ENCODE data around the gene NR6A1.
A peak's percentile ranks its signal among the peaks of the same experiment; 100 is the strongest.

The NR6A1 gene

GRCh38 chr9:124754289-124754688 is 16.8 kb downstream of the NR6A1 start:
- Histone ChIP-seq H2AFZ (ENCODE audit: low read length) (no peak overlapping the region), H3K27ac (replicated peaks; ENCODE audit: low read length) (no peak overlapping the region), H3K4me1 (ENCODE audit: control insufficient read depth in 2 of 2, insufficient read depth in 1 of 2, low read depth in 1 of 2, low read length in 2 of 2) (peaks cover 11 to 32% of the 10 kb centered on the region in 2 donors), H3K79me1 (ENCODE audit: low read depth, low read length) (no peaks in the 10 kb centered on the region), H3K9me3 (replicated peaks in 1 of 2; ENCODE audit: control insufficient read depth in 2 of 2, insufficient read depth in 1 of 2, low read depth in 1 of 2, low read length in 2 of 2) (peaks cover 0 to 2% of the 10 kb centered on the region in 2 donors), H3K4me3 (ENCODE audit: low read length in 2 of 2) (no peak overlapping the region), H3K4me2 (ENCODE audit: insufficient read depth, low read length, poor library complexity, severe bottlenecking) (no peak overlapping the region), H2AK5ac (ENCODE audit: low read depth, low read length) (no peak overlapping the region), H3K23ac (ENCODE audit: low read depth, low read length, poor library complexity) (no peak overlapping the region), H3K4ac (ENCODE audit: low read length) (no peak overlapping the region), H2BK120ac (ENCODE audit: low read depth, low read length) (no peak overlapping the region), H3K9ac (ENCODE audit: low read depth, low read length, poor library complexity) (no peak overlapping the region), H3K27me3 (ENCODE audit: control insufficient read depth in 3 of 3, insufficient read depth in 3 of 3, low read depth in 1 of 3, low read length in 3 of 3) (no peaks in the 10 kb centered on the region), H3K36me3 (replicated peaks in 1 of 2; ENCODE audit: control insufficient read depth in 2 of 2, insufficient read depth in 2 of 2, low read length in 2 of 2) (no peaks in the 10 kb centered on the region), H2BK15ac (ENCODE audit: low read length) (no peak overlapping the region), H2BK12ac (ENCODE audit: low read length) (no peak overlapping the region), H3K14ac (ENCODE audit: low read length) (no peak overlapping the region), H3K18ac (ENCODE audit: low read length) (no peak overlapping the region), H4K8ac (ENCODE audit: low read depth, low read length) (no peak overlapping the region), H2BK5ac (ENCODE audit: low read length) (no peak overlapping the region), H4K91ac (ENCODE audit: low read depth, low read length, poor library complexity) (no peak overlapping the region)
- no peak for DNase-seq (ENCODE audit: low spot score)
- WGBS, 2 donors (ENCODE audit: extremely low coverage in 2 of 2, insufficient read length in 2 of 2, insufficient replicate concordance in 1 of 2) = no CpG with 5 or more reads among the region's 4 CpGs

- no peak for DNase-seq (ENCODE audit: low spot score)
- no peaks in the 10 kb centered on the region for H3K79me1 ChIP-seq (ENCODE audit: low read depth, low read length)
- WGBS, 2 donors (ENCODE audit: extremely low coverage in 2 of 2, insufficient read length in 2 of 2, insufficient replicate concordance in 1 of 2) = no CpG with 5 or more reads among the region's 1 CpG
Measured at GRCh38 chr9:124752967-124753366, 18.1 kb downstream of the NR6A1 start.

GRCh38 chr9:124749781-124750180 is 21.3 kb downstream of the NR6A1 start:
- Histone ChIP-seq H3K27me3 (ENCODE audit: control insufficient read depth in 3 of 3, insufficient read depth in 3 of 3, low read depth in 1 of 3, low read length in 3 of 3) (no peaks in the 10 kb centered on the region), H3K79me1 (ENCODE audit: low read depth, low read length) (peaks cover 2% of the 10 kb centered on the region), H3K36me3 (replicated peaks in 1 of 2; ENCODE audit: control insufficient read depth in 2 of 2, insufficient read depth in 2 of 2, low read length in 2 of 2) (no peaks in the 10 kb centered on the region), H3K4me1 (ENCODE audit: control insufficient read depth in 2 of 2, insufficient read depth in 1 of 2, low read depth in 1 of 2, low read length in 2 of 2) (peaks cover 0 to 9% of the 10 kb centered on the region in 2 donors), H2AK5ac (ENCODE audit: low read depth, low read length) (no peak overlapping the region), H2BK15ac (ENCODE audit: low read length) (no peak overlapping the region), H3K23ac (ENCODE audit: low read depth, low read length, poor library complexity) (no peak overlapping the region), H3K27ac (replicated peaks; ENCODE audit: low read length) (no peak overlapping the region), H4K8ac (ENCODE audit: low read depth, low read length) (no peak overlapping the region), H2AFZ (ENCODE audit: low read length) (no peak overlapping the region), H2BK5ac (ENCODE audit: low read length) (no peak overlapping the region), H3K9ac (ENCODE audit: low read depth, low read length, poor library complexity) (no peak overlapping the region), H3K4me3 (ENCODE audit: low read length in 2 of 2) (no peak overlapping the region), H3K9me3 (replicated peaks in 1 of 2; ENCODE audit: control insufficient read depth in 2 of 2, insufficient read depth in 1 of 2, low read depth in 1 of 2, low read length in 2 of 2) (peaks cover 0 to 2% of the 10 kb centered on the region in 2 donors), H4K91ac (ENCODE audit: low read depth, low read length, poor library complexity) (no peak overlapping the region), H3K18ac (ENCODE audit: low read length) (no peak overlapping the region), H3K4me2 (ENCODE audit: insufficient read depth, low read length, poor library complexity, severe bottlenecking) (no peak overlapping the region), H2BK12ac (ENCODE audit: low read length) (no peak overlapping the region), H3K14ac (ENCODE audit: low read length) (no peak overlapping the region), H2BK120ac (ENCODE audit: low read depth, low read length) (no peak overlapping the region), H3K4ac (ENCODE audit: low read length) (no peak overlapping the region)
- WGBS, 2 donors (ENCODE audit: extremely low coverage in 2 of 2, insufficient read length in 2 of 2, insufficient replicate concordance in 1 of 2) = no CpG with 5 or more reads among the region's 2 CpGs
- no peak for DNase-seq (ENCODE audit: low spot score)

More at GRCh38 chr9:124752967-124753366, 18.1 kb downstream of the NR6A1 start:
- H3K36me3 ChIP-seq (replicated peaks in 1 of 2; ENCODE audit: control insufficient read depth in 2 of 2, insufficient read depth in 2 of 2, low read length in 2 of 2) = no peaks in the 10 kb centered on the region
- no peak overlapping the region for H3K14ac ChIP-seq (ENCODE audit: low read length)
- no peak overlapping the region for H3K23ac ChIP-seq (ENCODE audit: low read depth, low read length, poor library complexity)
- H3K4me1 ChIP-seq (ENCODE audit: control insufficient read depth in 2 of 2, insufficient read depth in 1 of 2, low read depth in 1 of 2, low read length in 2 of 2) = peaks cover 11 to 19% of the 10 kb centered on the region in 2 donors
- no peak overlapping the region for H2BK12ac ChIP-seq (ENCODE audit: low read length)
- H2BK15ac ChIP-seq (ENCODE audit: low read length) = no peak overlapping the region
- H2BK120ac ChIP-seq (ENCODE audit: low read depth, low read length) = no peak overlapping the region
- H3K27ac ChIP-seq (replicated peaks; ENCODE audit: low read length) = peak overlapping the region; percentile 6
- H3K18ac ChIP-seq (ENCODE audit: low read length) = no peak overlapping the region
- H3K4me3 ChIP-seq (ENCODE audit: low read length in 2 of 2) = no peak overlapping the region
- no peak overlapping the region for H2BK5ac ChIP-seq (ENCODE audit: low read length)
- H3K9me3 ChIP-seq (replicated peaks in 1 of 2; ENCODE audit: control insufficient read depth in 2 of 2, insufficient read depth in 1 of 2, low read depth in 1 of 2, low read length in 2 of 2) = peaks cover 0 to 2% of the 10 kb centered on the region in 2 donors
- no peak overlapping the region for H4K8ac ChIP-seq (ENCODE audit: low read depth, low read length)
- no peak overlapping the region for H2AFZ ChIP-seq (ENCODE audit: low read length)
- H2AK5ac ChIP-seq (ENCODE audit: low read depth, low read length) = no peak overlapping the region
- no peak overlapping the region for H3K4ac ChIP-seq (ENCODE audit: low read length)
- H3K27me3 ChIP-seq (ENCODE audit: control insufficient read depth in 3 of 3, insufficient read depth in 3 of 3, low read depth in 1 of 3, low read length in 3 of 3) = no peaks in the 10 kb centered on the region
- H4K91ac ChIP-seq (ENCODE audit: low read depth, low read length, poor library complexity) = no peak overlapping the region
- no peak overlapping the region for H3K9ac ChIP-seq (ENCODE audit: low read depth, low read length, poor library complexity)
- no peak overlapping the region for H3K4me2 ChIP-seq (ENCODE audit: insufficient read depth, low read length, poor library complexity, severe bottlenecking)

- no CpG with 5 or more reads among the region's 3 CpGs for WGBS, 2 donors (ENCODE audit: extremely low coverage in 2 of 2, insufficient read length in 2 of 2, insufficient replicate concordance in 1 of 2)
- no peak for DNase-seq (ENCODE audit: low spot score)
- peaks cover 0 to 9% of the 10 kb centered on the region in 2 donors for H3K4me1 ChIP-seq (ENCODE audit: control insufficient read depth in 2 of 2, insufficient read depth in 1 of 2, low read depth in 1 of 2, low read length in 2 of 2)
Measured at GRCh38 chr9:124749284-124749683, 21.8 kb downstream of the NR6A1 start.

More at GRCh38 chr9:124749284-124749683, 21.8 kb downstream of the NR6A1 start:
- Histone ChIP-seq H3K9ac (ENCODE audit: low read depth, low read length, poor library complexity) (no peak overlapping the region), H3K4ac (ENCODE audit: low read length) (no peak overlapping the region), H2BK120ac (ENCODE audit: low read depth, low read length) (no peak overlapping the region), H2AFZ (ENCODE audit: low read length) (no peak overlapping the region), H2BK12ac (ENCODE audit: low read length) (no peak overlapping the region), H3K27me3 (ENCODE audit: control insufficient read depth in 3 of 3, insufficient read depth in 3 of 3, low read depth in 1 of 3, low read length in 3 of 3) (no peaks in the 10 kb centered on the region), H4K91ac (ENCODE audit: low read depth, low read length, poor library complexity) (no peak overlapping the region), H4K8ac (ENCODE audit: low read depth, low read length) (no peak overlapping the region), H3K9me3 (replicated peaks in 1 of 2; ENCODE audit: control insufficient read depth in 2 of 2, insufficient read depth in 1 of 2, low read depth in 1 of 2, low read length in 2 of 2) (peaks cover 0 to 2% of the 10 kb centered on the region in 2 donors), H2BK15ac (ENCODE audit: low read length) (no peak overlapping the region), H3K23ac (ENCODE audit: low read depth, low read length, poor library complexity) (no peak overlapping the region), H3K14ac (ENCODE audit: low read length) (no peak overlapping the region), H3K36me3 (replicated peaks in 1 of 2; ENCODE audit: control insufficient read depth in 2 of 2, insufficient read depth in 2 of 2, low read length in 2 of 2) (no peaks in the 10 kb centered on the region), H2BK5ac (ENCODE audit: low read length) (no peak overlapping the region), H3K18ac (ENCODE audit: low read length) (no peak overlapping the region), H3K27ac (replicated peaks; ENCODE audit: low read length) (no peak overlapping the region), H3K4me2 (ENCODE audit: insufficient read depth, low read length, poor library complexity, severe bottlenecking) (no peak overlapping the region), H3K79me1 (ENCODE audit: low read depth, low read length) (peaks cover 2% of the 10 kb centered on the region), H2AK5ac (ENCODE audit: low read depth, low read length) (no peak overlapping the region), H3K4me3 (ENCODE audit: low read length in 2 of 2) (no peak overlapping the region)

Measured in neuronal stem cell (in vitro differentiated cells).